T-helper 9 cell (primary cell): ENCODE data around the gene ALDOA.

Experiments used
- DNase-seq: peaks from one replicate; pipeline ENCODE4 v3.0.0-alpha.2; 2020

Gene ALDOA

GRCh38 chr16:30117768-30118167 is 52.2 kb downstream of the ALDOA start:
- no peak for DNase-seq

DNA sequence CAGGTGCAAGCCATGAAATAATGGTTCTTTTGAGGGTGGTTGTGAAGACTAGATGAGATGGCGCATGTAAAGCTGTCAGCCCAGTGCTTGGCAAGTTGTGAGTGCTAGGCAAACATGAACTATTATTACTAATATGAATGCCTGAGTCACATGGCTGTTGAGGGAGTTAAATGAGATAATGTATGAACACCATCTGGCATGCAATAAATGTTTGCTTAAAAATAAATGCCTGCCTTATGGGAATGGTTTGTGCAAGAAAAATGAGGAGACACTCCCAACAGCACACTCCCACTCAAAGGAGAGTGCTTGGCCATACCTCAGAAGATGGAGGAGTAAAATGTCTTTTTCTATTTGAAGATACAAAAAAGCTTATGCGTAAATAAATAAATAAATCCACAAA is 53.9 kb downstream of the ALDOA start:
- no peak for DNase-seq
